HG03108 (cell line): ENCODE measurements around the gene POLR3C.
A peak's percentile ranks its signal among the peaks of the same experiment; 100 is the strongest.

Source experiments
- ATAC-seq: cut with Tn5 transposase; IDR thresholded peaks from one replicate; pipeline ENCODE4 v1.9.1; 2021; ENCODE audit warnings: moderate library complexity; ENCODE audit not compliant: unreplicated experiment

Gene POLR3C

GRCh38 chr1:145863282-145864018 is 39.5 kb downstream of the POLR3C start:
- ATAC-seq = no peak

GRCh38 chr1:145868232-145868631 is 44.2 kb downstream of the POLR3C start:
- ATAC-seq = no peak

GRCh38 chr1:145871994-145872924 is 48.3 kb downstream of the POLR3C start:
- ATAC-seq = no peak

- no peak for ATAC-seq
Observed at GRCh38 chr1:145874646-145875045, 50.6 kb downstream of the POLR3C start.

- ATAC-seq = no peak
Observed at GRCh38 chr1:145877923-145878486, 54.0 kb downstream of the POLR3C start.

GRCh38 chr1:145878724-145879123 is 54.7 kb downstream of the POLR3C start:
- no peak for ATAC-seq

- ATAC-seq = no peak
Observed at GRCh38 chr1:145879775-145880174, 55.8 kb downstream of the POLR3C start.

GRCh38 chr1:145884675-145885074 is 60.7 kb downstream of the POLR3C start:
- ATAC-seq = no peak

GRCh38 chr1:145885738-145886287 is 61.8 kb downstream of the POLR3C start, which contains the start of gene ANKRD35:
ANKRD35 (minus strand) TSS chr1:145885866; CDS start chr1:145885758, 108 bp downstream.
- ATAC-seq = peak; percentile 98

- no peak for ATAC-seq
Observed at GRCh38 chr1:145886390-145886789, 62.4 kb downstream of the POLR3C start.

- ATAC-seq = no peak
Observed at GRCh38 chr1:145886816-145887215, 62.8 kb downstream of the POLR3C start.

- ATAC-seq = no peak
Observed at GRCh38 chr1:145887631-145888030, 63.6 kb downstream of the POLR3C start.

GRCh38 chr1:145889722-145890121 is 65.7 kb downstream of the POLR3C start:
- no peak for ATAC-seq

- ATAC-seq = no peak
Observed at GRCh38 chr1:145891143-145891542, 67.1 kb downstream of the POLR3C start.

GRCh38 chr1:145891587-145892485 is 67.8 kb downstream of the POLR3C start:
- no peak for ATAC-seq

GRCh38 chr1:145892486-145893087 is 68.6 kb downstream of the POLR3C start:
- ATAC-seq = no peak

- ATAC-seq = no peak
Observed at GRCh38 chr1:145893306-145894055, 69.5 kb downstream of the POLR3C start.
